GM12878 (cell line): ENCODE data around the gene ZNF331. TPM values are rescaled to one million over a fixed set of nuclear protein-coding genes. Genes with fewer than 3 reads are reported as not detected.

Source experiments
- CEBPZ ChIP-seq: fragments of 150-350 bp; IDR thresholded peaks from 2 replicates; pipeline ENCODE4 v1.6.1; 2016; ENCODE audit warnings: low read depth, low read length
- ETV6 ChIP-seq, 2 experiments: fragments of 450-650 bp in 1 of 2; IDR thresholded peaks in 1 of 2; conservative IDR thresholded peaks in 1 of 2; 2 replicates each; pipeline ENCODE4 v1.6.1; 2014; ENCODE audit warnings: antibody characterized with exemption in 1 of 2, borderline replicate concordance in 1 of 2, low read depth in 1 of 2, mild to moderate bottlenecking in 1 of 2, moderate library complexity in 1 of 2
- FOXK2 ChIP-seq: fragments of 450-650 bp; IDR thresholded peaks from 2 replicates; pipeline ENCODE4 v1.6.1; 2017; ENCODE audit warnings: mild to moderate bottlenecking, moderate library complexity
- HCFC1 ChIP-seq: fragments of 150-350 bp; IDR thresholded peaks from 2 replicates; pipeline ENCODE4 v1.6.1; 2014; ENCODE audit warnings: low read length
- HDGF ChIP-seq: fragments of 450-650 bp; IDR thresholded peaks from 2 replicates; pipeline ENCODE4 v1.6.1; 2016; ENCODE audit warnings: antibody characterized with exemption
- KAT2A ChIP-seq: conservative IDR thresholded peaks from 2 replicates; pipeline ENCODE4 v1.6.1; 2011; ENCODE audit warnings: low read depth, low read length; ENCODE audit not compliant: control insufficient read depth
- MAX ChIP-seq: IDR thresholded peaks from 2 replicates; pipeline ENCODE4 v1.6.1; 2012; ENCODE audit warnings: low read depth, low read length, improper control_type of control experiment
- NFYB ChIP-seq: IDR thresholded peaks from 2 replicates; pipeline ENCODE4 v1.6.1; 2011; ENCODE audit warnings: low read depth, mild to moderate bottlenecking, low read length, improper control_type of control experiment, moderate library complexity; ENCODE audit not compliant: insufficient read depth
- NKRF ChIP-seq: fragments of 450-650 bp; conservative IDR thresholded peaks from 2 replicates; pipeline ENCODE4 v1.6.1; 2017; ENCODE audit warnings: mild to moderate bottlenecking, moderate library complexity
- NRF1 ChIP-seq: conservative IDR thresholded peaks from 2 replicates; pipeline ENCODE4 v1.6.1; 2011; ENCODE audit warnings: mild to moderate bottlenecking, low read depth, low read length, improper control_type of control experiment
- PKNOX1 ChIP-seq: fragments of 450-650 bp; IDR thresholded peaks from 2 replicates; pipeline ENCODE4 v1.6.1; 2016; ENCODE audit warnings: mild to moderate bottlenecking
- SMARCA5 ChIP-seq: fragments of 450-650 bp; IDR thresholded peaks from 2 replicates; pipeline ENCODE4 v1.6.1; 2017; ENCODE audit warnings: mild to moderate bottlenecking
- SMC3 ChIP-seq: IDR thresholded peaks from 2 replicates; pipeline ENCODE4 v1.6.1; 2011; ENCODE audit warnings: low read length, improper control_type of control experiment, borderline replicate concordance
- STAT1 ChIP-seq: fragments of 450-650 bp; conservative IDR thresholded peaks from 2 replicates; pipeline ENCODE4 v1.6.1; 2014; ENCODE audit warnings: antibody characterized with exemption, mild to moderate bottlenecking
- ZBTB11 ChIP-seq: fragments of 450-650 bp; formaldehyde crosslinking; IDR thresholded peaks from 2 replicates; pipeline ENCODE4 v1.5.0; 2022; ENCODE audit warnings: mild to moderate bottlenecking, missing genetic modification characterization
- ZBTB33 ChIP-seq: fragments of 450-650 bp; IDR thresholded peaks from 2 replicates; pipeline ENCODE4 v1.6.1; 2017; ENCODE audit warnings: mild to moderate bottlenecking
- polyA plus RNA-seq, 11 experiments: library from polyadenylated mRNA; depleted of rRNA in 4 of 11; unstranded in 6 of 11; stranded (reverse) in 5 of 11; fragments of >200 nt; fragmentation: Nextera tagmentation in 4 of 11; fragmentation: Illumina TruSeq in 1 of 11; extraction: Ambion mirVana in 4 of 11; extraction: Trizol in 1 of 11; gene quantifications; 1 replicate in 1 of 11; 2 replicates in 10 of 11; pipeline versions ENCODE4 v1.2.1 to v1.2.3, GENCODE V29; 2011 to 2016; ENCODE audit warnings: inconsistent platforms in 2 of 11, missing spikeins in 2 of 11, low read depth in 1 of 11
- total RNA-seq, 4 experiments: library from RNA; depleted of rRNA in 3 of 4; stranded (reverse); fragments of >200 nt in 3 of 4; fragmentation: Illumina TruSeq in 1 of 4; extraction: Trizol in 1 of 4; gene quantifications; 2 replicates each; pipeline versions ENCODE4 v1.2.1 to v1.2.3, GENCODE V29; 2013 to 2021

ZNF331 gene
- total and polyA plus RNA-seq, 10 of the 15 experiments (the other 5 are each of a cell fraction or from before 2014, with no cell fraction given) = 2.6 to 11.5 (median 5.3) TPM

- TF ChIP-seq CEBPZ = no peak
- no peak for TF ChIP-seq NFYB
- no peak for TF ChIP-seq ZBTB11 (CRISPR knock-in tag)
- TF ChIP-seq STAT1 = no peak
- TF ChIP-seq MAX = peak; percentile 87
- TF ChIP-seq SMARCA5 = no peak
- no peak for TF ChIP-seq NKRF
- no peak for TF ChIP-seq ZBTB33
- TF ChIP-seq NRF1 = peak; percentile 74
- TF ChIP-seq SMC3 = no peak
- no peak for TF ChIP-seq ETV6 (conservative IDR thresholded peaks at IDR 0.05 in 1 of 2, IDR thresholded peaks at IDR 0.05 in 1 of 2; ENCODE audit: borderline replicate concordance in 1 of 2, low read depth in 1 of 2)
- no peak for TF ChIP-seq FOXK2
- TF ChIP-seq PKNOX1 = peak; percentile 49; the same call in 1 of the 2 replicates
- TF ChIP-seq KAT2A = no peak
- peak; percentile 51; the same call in 1 of the 2 replicates for TF ChIP-seq HDGF
- TF ChIP-seq HCFC1 = peak; percentile 51
Measured at GRCh38 chr19:53553865-53554791, 16.2 kb downstream of the ZNF331 start (continued).
